ENCODE results near the gene PLD1.

PLD1 gene

DNA sequence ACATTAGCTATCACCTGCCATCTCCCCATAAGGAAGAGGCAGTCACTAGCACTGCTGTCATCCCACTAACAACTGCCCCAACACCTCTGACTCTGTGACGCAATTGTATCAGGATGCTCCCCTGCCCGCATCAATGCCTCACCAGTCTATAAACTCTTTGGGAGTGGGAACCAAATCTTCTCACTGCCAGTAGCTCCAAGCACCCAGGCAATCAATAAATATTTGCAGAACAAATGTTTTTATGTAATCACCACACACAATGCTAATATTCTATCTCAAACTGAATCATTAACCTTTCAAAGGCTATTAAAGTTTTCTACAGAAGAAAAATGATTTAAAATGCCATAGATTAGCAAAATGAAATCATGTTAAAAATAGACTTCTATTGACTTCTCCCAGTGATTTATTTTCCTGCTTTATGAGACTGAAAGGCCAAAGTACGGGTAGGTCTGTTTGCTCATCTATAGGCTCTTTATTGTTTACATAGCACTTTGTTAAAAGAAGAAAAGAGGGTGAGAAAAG is 131.3 kb downstream of the PLD1 start:
- in situ Hi-C loops (cut with HindIII; ENCODE audit: low sequenced_read_pairs), result no loop called here

DNA sequence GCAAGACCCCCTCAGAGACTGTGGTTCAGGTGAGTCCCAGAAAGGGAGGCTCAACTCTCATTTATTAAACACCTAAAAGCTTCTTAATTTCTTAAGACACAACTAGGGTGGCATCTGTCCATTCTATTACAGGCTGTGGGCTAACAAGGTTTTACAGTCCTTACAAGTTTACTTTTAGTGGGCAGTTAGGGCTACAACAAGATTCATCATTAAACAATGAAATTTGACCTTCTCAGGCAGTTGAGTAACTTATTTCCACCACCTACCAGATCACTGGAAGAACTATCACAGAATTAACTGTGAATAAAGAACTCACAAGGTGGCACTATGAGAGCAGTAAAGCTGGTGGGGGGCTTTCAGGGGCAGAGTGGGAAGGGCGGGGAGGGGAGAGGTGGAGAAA is 132.6 kb downstream of the PLD1 start:
- in situ Hi-C loops (cut with HindIII; ENCODE audit: low sequenced_read_pairs), result no loop called here

DNA sequence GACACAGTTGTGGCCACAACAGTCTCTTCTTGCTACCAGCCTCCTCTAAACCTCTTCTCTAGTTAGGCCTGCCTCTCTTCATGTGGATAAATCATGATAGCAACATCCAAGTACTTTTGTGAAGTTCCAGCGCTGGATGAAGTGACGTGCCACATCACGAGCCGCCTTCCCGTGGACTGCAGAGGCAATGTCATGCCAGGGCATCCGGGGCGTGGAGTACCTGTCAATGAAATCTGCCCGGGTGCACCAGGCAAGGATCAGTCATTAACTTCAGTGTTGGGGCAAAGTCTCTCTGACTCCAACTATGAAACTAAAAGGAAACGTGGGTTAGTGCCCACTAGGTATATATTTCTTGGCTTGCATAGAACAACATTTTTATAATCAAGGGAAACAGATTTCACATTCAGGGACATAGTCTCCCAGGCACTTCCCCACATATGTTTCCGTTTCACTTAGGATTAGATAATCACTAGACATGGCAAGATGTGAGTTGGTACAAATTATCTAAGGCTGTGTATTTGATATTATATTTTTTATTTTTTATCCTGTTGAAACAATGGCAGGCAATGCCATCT is 133.6 kb downstream of the PLD1 start:
- in situ Hi-C loops (cut with HindIII; ENCODE audit: low sequenced_read_pairs), result no loop called here

DNA sequence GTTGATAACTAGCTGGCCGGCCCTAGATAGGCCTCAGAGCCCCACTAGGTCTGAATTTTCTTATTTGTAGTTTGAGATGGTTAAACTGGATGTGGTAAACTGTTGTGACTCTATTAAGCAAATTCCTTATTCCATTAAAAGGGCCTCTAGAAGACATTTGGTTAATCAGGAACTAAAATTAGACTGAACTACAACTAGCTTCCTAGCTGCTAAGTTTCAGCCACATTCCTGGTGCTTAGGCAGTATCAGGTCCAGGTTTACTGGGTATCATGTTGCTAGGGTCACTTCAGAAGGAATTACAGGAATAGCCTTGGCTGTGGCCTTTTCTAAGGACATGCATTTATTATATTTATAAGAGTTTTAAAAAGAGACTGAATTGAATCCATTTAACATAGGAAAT is 136.3 kb downstream of the PLD1 start:
- in situ Hi-C loops (cut with HindIII; ENCODE audit: low sequenced_read_pairs), result no loop called here

DNA sequence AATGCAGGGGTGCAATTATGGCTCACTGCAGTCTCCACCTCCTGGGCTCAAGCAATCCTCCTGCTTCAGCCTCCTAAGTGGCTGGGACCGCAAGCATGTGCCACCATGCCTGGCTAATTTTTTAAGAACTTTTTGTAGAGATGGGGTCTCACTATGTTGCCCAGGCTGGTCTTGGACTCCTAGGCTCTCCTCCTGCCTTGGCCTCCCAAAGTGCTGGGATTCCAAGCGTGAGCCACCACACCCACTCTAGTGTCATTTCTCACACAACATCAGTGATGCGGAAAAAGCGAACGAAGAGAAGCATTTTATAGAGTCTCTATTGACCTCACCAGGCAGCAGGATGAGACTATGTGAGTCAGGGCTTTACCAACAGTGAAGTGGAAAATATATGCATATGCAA is 137.7 kb downstream of the PLD1 start:
- in situ Hi-C loops (cut with HindIII; ENCODE audit: low sequenced_read_pairs), result no loop called here

DNA sequence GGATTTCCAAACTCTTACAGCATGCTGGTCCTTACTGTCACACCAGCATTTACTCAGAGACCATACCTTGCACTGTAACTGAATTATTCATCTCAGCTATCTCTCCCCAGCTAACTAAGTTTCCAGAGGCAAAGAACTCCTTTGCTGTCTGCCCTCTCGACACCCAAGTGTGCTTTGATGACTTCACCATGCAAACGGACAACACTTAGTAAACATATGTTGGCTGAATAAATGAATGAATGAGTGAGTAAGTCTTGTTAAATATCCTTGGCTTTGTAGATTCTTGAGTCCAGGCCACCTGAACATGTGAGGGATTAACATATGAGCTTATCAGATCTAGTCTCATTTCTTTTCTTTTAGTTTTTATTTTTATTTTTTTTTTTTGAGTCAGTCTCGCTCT is 138.2 kb downstream of the PLD1 start:
- in situ Hi-C loops (cut with HindIII; ENCODE audit: low sequenced_read_pairs), result no loop called here

DNA sequence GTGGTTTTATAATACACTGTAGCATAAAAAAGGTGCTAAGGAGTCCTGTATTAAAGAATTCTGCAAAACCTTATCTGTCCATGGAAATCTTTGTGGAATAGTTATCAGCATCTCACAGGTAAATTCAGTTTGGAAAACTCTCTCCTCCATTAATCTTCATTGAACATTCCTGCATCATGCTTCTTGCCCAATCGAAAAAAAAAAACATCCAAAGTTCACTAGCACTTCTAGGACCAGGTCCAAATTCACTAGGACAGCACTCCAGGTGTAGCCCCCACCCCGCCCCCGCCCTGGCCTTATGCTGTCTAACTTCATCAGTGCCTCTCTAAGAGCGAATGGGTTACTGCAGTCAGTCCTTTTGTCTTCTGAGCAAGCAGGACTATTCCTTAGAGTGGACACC is 138.6 kb downstream of the PLD1 start:
- in situ Hi-C loops (cut with HindIII; ENCODE audit: low sequenced_read_pairs), result no loop called here

DNA sequence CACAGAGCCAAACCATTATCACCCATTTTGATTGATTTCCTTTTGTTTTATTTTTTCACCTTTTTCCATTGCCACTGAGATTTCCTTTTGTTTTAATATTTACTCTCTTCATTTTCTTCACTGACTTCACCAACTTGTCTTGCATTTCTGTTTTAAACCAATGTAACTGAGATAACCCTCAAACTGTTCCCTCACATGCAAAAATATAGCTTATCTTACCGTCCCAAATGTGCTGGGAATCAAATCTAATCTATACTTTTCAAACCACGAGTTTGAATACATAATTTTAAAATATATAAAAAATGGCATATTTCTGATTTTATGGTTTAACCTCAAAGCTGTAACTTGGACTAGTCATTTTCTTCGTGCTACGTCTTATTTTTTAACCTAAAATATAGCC is 143.8 kb downstream of the PLD1 start:
- in situ Hi-C loops (cut with HindIII; ENCODE audit: low sequenced_read_pairs), result no loop called here

DNA sequence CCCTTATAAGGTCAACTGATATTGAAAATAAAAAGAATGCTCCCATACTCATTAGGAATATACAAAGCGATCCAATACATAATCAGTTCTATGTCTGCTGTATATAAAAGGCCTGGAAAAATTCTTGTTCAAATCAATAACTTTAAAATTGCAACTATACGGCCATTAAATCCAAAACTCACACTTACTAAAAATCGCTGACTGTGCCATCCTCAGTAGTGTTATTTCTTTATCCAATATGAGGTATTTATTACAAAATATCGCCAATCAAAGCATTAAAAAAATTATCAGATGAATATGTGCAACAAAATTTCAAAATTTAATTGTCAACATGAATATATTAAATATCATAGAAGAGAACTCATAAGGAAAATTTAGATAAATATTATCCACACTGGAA is 146.5 kb downstream of the PLD1 start:
- in situ Hi-C loops (cut with HindIII; ENCODE audit: low sequenced_read_pairs), result no loop called here

DNA sequence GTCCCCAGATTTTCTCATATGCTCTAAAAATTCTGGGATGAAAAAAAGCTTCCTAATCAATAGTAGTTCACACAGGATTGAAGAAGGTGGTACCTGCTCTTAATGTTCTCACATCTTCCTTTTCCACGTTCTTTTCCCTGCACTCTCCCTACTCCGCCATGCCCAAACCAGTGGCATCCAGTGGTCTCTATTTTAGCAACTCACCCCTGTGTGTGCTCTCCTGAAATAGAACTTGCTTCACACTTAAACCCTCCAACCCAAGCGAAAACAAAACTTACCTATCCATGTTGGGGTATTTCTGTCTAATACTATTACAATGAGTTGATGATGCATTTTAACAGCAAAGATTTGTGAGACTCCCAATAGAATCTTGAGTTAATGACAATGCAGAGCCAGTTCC is 148.8 kb downstream of the PLD1 start:
- in situ Hi-C loops (cut with HindIII; ENCODE audit: low sequenced_read_pairs), result no loop called here

DNA sequence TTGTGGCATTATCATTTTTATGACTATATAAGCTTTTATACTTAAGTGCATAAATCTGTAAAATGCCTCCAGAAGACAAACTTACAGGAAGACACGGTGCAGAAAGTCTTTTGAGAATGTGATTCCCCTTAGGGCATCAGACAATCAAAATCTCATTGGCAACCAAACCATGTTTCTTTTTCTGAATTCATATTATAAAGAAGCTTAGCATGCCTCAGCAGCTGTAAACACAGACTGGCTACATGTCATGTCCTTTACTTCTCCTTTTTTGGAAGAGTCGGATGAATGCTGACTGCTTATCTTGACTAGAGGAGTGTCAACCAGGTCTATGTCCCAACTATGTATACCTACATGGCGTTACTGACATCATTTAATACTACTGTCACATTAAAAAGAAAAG is 150.1 kb downstream of the PLD1 start:
- in situ Hi-C loops (cut with HindIII; ENCODE audit: low sequenced_read_pairs), result no loop called here

DNA sequence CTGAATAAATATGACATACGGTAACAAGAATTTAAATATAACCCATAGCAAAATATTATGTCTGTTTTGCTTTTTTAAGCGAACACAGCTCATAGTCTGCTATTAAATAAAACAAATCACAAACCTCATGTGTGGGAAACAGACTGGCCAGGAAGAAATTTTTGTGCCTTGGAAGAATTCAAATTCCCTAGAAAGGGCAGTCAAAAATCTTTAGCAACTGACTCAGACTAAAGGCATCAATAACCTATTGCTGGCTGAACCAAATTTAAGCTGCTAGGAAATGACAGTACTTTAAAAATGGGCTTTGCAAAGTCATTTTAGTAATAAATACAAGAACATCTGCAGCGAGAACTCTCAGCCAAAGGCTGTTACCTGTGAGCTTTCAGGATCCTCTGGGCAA is 151.4 kb downstream of the PLD1 start:
- in situ Hi-C loops (cut with HindIII; ENCODE audit: low sequenced_read_pairs), result no loop called here

DNA sequence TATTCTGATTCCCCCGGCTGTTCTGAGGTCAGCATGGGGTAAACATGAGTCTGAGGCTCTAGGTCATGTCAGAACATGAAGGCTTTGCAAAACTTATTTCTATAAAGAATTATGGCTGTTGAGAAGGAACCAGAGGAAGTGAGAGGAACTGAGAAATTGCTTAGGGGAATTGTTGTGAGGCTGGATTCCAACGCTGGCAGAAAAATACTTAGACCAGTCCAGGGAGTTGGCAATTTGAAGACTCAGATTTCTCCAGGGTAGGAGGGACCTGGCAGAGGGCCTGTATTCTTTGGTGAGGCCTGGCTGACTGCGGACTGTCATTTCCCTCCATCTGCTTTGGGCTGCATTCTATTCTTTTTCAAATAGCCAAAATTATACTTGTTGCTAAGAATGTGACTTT is 155.5 kb downstream of the PLD1 start:
- in situ Hi-C loops (cut with HindIII; ENCODE audit: low sequenced_read_pairs), result no loop called here

DNA sequence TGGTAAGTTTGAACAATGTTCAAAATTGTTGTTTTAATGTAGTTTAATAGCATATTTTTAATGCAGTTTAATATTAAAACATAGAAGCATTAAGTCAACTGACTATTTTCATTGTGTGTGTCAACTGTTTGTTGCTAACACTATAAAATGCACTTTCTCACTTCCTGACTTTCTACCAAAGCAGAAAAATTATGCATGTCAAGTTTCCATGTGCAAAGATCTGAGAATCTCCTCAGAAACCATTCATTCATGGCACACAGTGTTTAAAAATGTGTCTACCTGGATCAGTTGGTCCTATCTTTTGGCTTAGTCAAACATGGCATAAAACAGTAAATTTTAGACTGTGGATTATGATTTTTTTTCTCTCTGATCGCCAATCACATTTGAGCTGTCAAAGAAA is 156.0 kb downstream of the PLD1 start:
- in situ Hi-C loops (cut with HindIII; ENCODE audit: low sequenced_read_pairs), result no loop called here

DNA sequence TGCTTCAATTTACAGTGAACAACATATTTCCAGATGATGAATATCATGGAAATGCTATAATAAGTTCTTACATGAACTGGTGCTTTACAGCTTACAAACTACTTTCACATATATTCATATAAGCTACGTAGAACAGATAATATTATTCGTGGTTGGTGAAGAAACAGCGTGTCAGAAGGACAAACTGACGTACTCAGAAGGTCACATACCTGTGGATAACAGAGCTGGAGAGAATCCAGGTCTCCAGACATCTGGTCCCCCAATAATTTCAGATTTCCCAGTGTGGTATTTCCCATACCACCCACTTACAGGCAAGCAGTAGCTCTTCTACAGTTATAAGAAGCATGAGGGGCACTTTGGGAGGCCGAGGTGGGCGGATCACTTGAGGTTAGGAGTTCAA is 156.6 kb downstream of the PLD1 start:
- in situ Hi-C loops (cut with HindIII; ENCODE audit: low sequenced_read_pairs), result no loop called here

DNA sequence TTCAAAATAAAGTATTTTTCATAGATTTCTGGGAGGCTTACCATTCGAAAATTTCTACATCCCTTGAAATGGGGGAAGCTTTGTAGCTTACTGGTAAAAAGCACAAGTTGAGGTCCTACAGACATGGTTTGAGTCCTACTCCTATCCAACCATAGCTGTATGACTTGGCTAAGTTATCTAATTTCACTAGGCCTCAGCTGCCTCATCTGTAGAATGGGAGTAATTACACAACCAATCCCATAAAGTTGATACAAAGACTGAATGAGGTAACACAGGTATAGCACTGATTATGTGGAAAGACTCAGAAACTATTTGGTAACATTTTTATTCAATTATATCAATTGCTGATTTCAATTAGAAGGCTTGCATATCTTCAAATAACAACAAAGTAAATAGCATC is 157.4 kb downstream of the PLD1 start:
- in situ Hi-C loops (cut with HindIII; ENCODE audit: low sequenced_read_pairs), result no loop called here

DNA sequence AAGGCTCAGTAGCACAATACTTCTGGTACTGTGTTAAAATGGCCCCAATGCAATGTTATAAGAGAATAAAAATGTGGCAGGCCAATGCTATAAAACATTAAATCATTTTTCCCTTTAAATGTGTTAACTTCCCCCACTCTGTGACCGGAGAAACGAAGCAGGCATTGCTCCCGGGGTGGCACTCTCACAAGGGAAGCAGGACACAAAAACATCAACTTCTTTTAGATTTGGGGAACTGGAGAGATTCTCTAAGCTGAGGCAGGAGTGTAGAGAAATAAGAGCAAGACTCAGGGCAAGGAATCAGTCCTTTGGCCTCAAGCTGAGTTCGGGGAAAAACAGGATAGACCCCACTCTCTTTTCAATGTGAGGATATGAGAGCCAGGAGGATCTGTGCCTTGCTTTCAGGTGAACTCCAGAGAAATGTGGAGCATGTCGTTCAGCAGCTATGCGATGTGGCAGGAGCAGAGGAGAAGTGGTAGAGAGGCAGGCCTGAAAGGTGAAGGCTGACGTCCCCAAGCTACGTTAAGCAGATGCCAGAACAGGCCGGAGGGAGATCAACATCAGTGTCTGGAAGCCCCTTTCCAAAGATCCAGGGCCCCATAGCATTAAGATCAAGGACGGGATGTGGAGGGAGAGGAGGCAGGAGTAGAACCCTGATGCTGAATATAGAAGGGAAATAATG is 160.2 kb downstream of the PLD1 start:
- in situ Hi-C loops (cut with HindIII; ENCODE audit: low sequenced_read_pairs), result no loop called here

DNA sequence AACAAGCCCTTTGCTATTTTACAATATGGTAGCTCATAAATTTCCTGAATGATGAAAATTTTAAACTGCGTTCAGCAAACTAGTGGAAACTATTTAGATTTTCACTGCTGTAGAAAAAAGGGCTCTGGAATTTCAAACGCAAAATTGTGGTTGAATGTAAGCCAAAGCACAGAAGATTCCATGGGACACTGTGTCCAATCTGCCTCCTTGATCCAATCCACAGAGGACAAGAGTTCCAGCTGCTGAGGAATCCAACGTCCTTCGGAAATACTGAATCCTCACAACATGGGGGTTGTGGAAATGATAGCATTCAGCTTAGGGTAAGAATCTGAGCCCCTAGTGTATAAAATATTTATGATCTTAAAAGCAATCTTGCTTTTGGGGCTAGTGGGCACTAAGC is 161.0 kb downstream of the PLD1 start:
- in situ Hi-C loops (cut with HindIII; ENCODE audit: low sequenced_read_pairs), result no loop called here

DNA sequence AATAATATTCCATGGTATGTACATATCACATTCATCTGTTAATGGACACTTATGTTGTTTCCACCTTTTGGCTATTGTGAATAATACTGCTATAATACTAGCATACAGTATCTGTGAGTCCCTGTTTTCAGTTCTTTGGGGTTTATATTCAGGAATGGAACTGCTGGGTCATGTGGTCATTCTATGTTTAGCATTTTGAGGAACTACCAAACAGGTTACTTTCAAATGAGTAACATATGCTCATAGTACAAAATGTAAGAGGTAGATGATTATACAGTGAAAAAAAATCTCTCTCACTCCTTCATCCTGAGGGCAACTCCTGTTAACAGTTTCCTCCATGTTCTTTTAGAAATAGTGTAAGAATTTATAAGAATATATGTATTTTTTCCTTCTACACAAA is 162.2 kb downstream of the PLD1 start:
- in situ Hi-C loops (cut with HindIII; ENCODE audit: low sequenced_read_pairs), result no loop called here

DNA sequence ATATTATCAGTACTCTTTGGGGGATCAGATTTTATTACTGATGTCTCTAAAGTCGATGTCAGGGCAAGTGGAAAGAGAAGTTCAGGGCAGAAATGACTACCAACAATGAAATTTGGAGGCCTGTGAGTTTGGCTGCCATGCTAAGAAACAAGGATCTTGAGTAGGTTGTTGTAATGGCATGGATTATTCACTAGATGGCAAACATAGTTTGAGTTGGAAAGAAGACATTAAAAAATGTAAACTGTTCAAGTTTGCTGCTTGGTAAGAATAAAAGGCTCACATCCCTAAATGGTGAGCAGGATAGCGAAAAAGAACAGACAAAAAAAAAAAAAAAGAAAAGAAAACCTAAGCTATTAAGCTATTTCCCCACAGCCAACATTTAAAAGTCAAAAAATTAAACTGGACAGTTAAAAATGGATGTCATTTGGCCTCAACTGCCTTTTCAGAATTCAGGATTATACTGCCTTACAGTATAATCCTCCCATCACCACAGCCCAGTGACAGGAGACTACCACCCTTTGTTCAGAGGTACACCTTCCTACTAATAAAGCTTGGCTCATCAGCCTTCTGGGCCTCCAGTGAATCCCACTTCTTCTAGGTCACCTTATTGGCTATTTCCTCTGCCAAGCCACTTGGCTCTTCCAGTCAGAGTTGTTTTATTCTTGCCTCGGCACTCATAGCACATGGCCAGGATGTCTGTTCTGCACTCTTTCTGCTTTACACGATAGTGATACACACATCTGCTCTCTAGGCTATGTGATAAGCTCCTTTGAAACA is 163.7 kb downstream of the PLD1 start:
- in situ Hi-C loops (cut with HindIII; ENCODE audit: low sequenced_read_pairs), result no loop called here

DNA sequence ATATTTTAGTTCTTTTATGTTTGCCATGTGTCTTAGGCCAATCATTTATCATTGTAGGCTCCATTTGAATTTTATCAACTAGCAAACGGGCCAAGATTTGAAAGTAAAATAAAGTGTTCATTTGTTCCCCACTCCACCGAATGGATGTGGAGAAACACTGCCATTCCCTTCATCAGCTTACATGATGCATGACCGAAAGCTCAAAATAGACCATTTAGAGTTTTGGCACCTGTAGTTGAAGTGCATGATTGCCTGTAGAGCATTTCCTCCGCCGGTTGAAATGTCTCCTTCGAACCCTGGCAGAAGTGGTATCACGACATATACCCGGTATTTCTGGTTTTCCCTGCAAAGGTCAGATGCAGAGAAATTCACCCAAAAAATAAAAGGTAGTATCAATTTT is 165.6 kb downstream of the PLD1 start:
- in situ Hi-C loops (cut with HindIII; ENCODE audit: low sequenced_read_pairs), result no loop called here

DNA sequence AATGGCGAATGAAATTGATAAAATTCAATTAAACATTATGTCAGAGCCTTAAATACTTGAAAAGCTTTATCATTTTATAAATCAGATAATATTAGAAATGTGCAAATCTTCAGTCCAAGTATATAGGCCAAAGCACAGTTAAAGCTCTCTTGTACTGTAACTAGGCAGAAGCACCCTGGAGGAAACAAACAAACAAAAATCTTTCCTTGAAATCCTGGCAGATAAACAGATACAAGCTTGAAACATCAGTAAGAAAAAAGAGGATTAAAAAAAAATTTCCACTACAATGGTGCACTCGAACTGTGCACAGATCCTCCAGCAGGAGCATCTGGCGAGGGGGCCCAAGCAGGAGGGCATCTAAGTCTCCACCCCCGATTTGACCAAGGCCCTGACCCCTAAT is 166.6 kb downstream of the PLD1 start:
- in situ Hi-C loops (cut with HindIII; ENCODE audit: low sequenced_read_pairs), result no loop called here

Data from endothelial cell of hepatic sinusoid (primary cell).